Measurements from ENCODE around the gene SOD3.

Gene SOD3

DNA sequence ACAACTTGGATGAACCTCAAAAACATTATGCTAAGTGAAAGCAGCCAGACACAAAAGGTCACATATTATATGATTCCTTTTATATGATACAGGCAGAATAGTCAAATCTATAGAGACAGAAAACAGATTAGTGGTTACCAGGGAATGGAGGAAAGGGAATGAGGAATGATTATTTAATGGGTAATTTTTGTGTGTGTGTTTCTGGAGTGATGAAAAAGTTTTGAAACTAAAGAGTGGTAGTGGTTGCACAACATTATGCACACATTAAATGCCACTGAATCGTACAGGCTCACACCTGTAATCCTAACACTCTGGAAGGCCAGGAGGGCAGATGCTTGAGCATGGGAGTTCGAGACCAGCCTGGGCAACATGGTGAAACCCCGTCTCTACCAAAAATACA lies 19.6 kb upstream of the SOD3 start:
- DNase-seq, result no peak

DNA sequence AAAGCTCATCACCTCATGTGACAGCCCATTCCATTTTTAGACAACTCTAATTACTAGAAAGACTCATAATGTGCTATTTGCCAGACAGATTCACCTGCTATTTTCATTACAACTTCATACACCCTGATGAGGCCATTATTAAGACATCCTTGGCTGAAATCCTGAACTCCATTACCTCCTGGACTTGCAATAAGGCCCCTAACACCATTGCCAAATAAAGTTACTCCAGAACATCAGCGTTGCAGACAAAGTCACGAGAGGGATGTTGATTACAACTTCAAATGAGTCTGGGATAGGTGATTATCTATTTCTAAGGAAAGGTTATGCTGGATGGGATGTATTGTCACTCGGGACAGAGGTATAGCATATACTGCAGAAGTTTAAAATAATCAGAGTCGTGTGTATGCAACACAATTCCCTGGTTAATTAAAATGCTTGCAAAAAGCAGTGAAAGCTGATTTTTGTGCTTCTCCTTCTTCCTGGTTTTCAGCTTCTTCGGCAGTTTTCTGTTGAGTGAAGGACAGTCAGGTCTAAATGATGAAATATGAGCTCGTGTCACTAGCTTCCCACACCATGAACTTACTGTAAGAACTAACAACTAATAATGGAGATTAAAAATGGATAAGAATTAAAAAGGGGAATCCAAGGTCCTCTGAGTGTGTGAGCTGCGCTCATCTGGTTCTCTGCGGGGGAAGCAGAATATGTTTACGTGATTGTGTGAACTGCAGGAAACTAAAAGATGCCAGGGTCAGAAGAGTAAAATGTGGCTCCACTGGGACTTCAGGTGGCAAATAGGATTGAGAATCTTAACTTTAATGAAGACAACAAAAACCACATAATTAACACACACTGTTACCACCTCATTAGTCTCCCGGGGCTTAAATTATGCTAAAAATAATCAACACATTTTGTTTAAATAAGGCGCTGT lies 17.6 kb upstream of the SOD3 start:
- no peak for DNase-seq

- no peak for DNase-seq
Measured at GRCh38 chr4:24778464-24779225, 16.7 kb upstream of the SOD3 start.

GRCh38 chr4:24780936-24781495 lies 14.4 kb upstream of the SOD3 start:
- no peak for DNase-seq

- DNase-seq, result no peak
Measured at GRCh38 chr4:24781999-24782745, 13.2 kb upstream of the SOD3 start.

- DNase-seq, result no peak
Measured at GRCh38 chr4:24783506-24783905, 11.9 kb upstream of the SOD3 start.

- no peak for DNase-seq
Measured at GRCh38 chr4:24791043-24791442, 4.3 kb upstream of the SOD3 start.

DNA sequence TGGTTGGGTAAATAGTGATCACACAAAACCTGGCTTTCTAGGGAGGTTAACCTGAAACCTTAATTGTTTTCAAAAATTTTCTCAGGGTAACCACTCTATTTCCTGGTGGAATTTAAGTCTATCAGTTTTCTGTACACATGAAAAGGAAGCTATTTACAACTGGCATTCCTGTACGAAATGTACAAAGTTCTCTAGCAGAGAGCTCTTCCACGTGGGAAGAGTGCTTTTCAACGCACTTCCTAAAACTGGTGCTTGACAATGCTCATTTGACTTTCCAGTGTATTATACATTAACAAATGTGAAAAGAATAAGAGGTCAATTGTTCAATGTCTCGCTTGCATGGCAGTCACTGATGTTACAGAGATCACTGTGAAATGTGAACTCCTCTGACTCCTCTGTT lies 2.8 kb upstream of the SOD3 start:
- no peak for DNase-seq

DNA sequence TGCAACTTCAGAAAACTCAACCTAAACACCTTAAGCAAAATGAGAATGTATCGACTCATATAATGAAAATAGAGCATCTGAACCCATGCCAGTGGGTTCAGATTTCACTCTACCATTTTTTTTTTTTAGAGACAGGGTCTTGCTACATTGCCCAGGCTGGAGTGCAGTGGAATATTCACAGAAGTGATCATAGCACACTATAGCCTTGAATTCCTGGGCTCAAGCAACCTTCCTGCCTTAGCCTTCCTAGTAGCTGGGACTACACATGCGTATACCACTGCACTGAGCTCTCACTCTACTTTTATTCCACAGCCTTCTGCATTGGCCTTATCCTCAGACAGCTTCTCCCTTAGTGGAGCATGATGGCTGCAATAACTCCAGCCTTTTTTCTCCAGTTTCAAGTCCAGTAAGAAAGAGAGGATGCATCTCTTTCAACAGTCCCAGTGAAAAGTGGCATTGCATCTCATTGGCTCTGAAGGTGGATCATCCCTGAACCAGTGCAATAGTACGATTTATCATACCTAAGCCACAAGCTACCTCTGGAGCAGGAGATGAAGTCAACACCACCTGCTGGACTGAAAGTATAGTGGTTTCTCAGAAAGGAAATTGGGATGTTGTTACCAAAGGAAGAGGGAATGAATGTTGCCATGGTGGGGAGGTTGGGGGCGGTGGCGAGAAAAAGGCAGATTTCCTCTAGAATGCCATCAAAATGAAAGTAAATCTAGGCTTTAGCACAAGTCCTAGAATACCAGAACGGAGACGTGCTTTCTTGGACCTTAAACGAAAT lies 2.0 kb upstream of the SOD3 start:
- DNase-seq, result no peak

- DNase-seq, result no peak
Measured at GRCh38 chr4:24794051-24794450, 1.3 kb upstream of the SOD3 start.

- no peak for DNase-seq
Measured at GRCh38 chr4:24794480-24794879, 893 bp upstream of the SOD3 start.

DNA sequence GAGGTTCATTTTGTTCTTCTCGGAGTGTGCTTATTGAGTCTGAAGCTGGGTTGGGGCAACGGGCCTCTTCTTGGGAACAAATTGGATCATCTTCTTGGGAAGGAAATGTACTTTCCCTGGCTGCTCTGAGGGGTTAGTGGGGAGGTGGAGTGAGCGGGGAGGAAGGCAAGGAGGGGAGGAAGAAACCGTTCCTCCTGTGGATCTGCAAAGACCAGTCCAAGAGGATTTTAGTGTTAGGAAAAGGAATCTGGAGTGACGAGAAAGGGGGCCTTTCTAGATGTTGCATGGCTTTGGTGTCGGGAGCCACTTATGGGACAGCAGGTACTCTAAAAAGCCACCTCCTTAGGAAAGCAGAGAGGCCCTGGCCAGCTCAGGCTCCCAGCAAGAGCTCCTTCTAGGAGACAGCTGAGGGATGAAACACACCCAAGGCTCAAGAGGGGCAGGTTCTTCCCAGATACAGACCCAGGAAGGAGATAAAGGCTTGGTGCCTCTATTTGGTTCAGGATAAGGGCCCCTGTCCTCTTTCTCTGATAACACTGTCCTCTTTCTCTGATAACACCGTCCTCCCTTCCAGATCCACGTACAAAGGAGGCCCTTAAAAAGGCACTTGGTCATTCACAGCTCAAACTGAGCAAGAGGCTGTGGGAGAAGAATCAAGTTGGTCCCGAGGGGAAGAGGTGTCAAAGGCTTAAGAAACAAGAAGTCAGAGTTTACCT lies 451 bp downstream of the SOD3 start:
- no peak for DNase-seq

DNA sequence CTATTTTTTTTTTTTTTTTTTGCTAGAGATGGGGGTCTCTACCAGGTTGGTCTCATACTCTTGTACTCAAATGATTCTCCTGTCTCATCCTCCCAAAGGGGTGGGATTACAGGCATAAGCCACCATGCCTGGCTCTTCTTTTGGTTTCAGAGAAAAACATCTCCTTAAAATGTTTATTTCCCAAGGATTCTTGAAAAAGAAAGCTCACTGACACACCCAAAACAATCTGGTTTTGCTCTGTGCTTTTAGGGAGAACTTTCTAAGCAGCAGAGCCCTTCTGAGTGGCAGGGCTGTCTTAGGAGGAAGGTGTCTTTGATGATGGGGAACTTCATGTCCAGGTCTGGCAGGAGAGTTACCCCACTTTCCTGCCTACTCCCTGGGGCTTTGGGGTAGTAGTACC lies 1.2 kb downstream of the SOD3 start:
- DNase-seq, result no peak

DNA sequence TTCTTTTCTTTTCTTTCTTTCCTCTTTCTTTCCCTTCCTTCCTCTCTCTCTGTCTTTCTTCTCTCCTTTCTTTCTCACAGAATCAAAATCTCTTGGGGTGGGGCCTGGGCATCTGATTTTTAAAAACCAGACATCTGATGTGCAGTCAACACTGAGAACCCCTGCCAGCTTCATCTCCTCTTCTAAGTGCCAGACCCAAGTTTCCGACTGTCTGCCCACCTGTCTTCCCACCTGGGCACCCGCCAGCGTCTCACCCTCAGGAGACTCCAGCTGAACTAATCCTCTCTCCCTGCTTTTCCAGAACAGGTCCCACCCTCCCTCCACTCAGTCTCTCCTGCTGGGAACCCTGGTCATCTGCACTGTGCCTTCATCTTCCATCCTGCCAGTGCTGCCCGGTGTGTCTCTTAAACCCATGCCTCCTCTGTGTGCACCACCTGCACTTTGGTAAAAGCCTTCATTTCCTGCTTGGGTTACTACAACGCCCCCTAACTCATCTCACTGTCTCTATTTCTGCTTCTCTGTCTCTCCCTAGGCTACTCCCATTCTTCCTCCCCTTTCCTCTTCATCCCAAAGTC lies 2.8 kb downstream of the SOD3 start:
- DNase-seq, result no peak

DNA sequence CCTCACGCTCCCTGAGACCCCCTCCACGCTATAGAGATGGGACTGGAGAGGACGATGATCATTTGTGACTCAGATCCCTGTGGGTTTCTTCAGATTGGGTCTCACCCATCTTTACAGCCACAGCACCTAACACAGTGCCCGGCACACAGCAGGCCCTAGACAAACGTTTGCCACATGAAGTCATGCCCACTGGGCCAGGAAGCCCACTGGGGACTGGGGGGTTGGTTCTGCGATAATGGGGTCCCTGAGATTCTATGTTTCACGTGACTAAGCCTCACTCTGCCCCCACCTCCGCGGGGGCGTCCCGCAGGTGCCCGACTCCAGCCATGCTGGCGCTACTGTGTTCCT lies 3.8 kb downstream of the SOD3 start:
- DNase-seq, result no peak

DNA sequence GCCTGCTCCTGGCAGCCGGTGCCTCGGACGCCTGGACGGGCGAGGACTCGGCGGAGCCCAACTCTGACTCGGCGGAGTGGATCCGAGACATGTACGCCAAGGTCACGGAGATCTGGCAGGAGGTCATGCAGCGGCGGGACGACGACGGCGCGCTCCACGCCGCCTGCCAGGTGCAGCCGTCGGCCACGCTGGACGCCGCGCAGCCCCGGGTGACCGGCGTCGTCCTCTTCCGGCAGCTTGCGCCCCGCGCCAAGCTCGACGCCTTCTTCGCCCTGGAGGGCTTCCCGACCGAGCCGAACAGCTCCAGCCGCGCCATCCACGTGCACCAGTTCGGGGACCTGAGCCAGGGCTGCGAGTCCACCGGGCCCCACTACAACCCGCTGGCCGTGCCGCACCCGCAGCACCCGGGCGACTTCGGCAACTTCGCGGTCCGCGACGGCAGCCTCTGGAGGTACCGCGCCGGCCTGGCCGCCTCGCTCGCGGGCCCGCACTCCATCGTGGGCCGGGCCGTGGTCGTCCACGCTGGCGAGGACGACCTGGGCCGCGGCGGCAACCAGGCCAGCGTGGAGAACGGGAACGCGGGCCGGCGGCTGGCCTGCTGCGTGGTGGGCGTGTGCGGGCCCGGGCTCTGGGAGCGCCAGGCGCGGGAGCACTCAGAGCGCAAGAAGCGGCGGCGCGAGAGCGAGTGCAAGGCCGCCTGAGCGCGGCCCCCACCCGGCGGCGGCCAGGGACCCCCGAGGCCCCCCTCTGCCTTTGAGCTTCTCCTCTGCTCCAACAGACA lies 4.4 kb downstream of the SOD3 start:
- DNase-seq, result no peak

DNA sequence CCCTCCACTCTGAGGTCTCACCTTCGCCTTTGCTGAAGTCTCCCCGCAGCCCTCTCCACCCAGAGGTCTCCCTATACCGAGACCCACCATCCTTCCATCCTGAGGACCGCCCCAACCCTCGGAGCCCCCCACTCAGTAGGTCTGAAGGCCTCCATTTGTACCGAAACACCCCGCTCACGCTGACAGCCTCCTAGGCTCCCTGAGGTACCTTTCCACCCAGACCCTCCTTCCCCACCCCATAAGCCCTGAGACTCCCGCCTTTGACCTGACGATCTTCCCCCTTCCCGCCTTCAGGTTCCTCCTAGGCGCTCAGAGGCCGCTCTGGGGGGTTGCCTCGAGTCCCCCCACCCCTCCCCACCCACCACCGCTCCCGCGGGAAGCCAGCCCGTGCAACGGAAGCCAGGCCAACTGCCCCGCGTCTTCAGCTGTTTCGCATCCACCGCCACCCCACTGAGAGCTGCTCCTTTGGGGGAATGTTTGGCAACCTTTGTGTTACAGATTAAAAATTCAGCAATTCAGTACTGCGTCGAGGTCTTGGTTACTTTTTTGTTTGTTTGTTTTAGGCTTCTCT lies 5.0 kb downstream of the SOD3 start:
- DNase-seq, result no peak

DNA sequence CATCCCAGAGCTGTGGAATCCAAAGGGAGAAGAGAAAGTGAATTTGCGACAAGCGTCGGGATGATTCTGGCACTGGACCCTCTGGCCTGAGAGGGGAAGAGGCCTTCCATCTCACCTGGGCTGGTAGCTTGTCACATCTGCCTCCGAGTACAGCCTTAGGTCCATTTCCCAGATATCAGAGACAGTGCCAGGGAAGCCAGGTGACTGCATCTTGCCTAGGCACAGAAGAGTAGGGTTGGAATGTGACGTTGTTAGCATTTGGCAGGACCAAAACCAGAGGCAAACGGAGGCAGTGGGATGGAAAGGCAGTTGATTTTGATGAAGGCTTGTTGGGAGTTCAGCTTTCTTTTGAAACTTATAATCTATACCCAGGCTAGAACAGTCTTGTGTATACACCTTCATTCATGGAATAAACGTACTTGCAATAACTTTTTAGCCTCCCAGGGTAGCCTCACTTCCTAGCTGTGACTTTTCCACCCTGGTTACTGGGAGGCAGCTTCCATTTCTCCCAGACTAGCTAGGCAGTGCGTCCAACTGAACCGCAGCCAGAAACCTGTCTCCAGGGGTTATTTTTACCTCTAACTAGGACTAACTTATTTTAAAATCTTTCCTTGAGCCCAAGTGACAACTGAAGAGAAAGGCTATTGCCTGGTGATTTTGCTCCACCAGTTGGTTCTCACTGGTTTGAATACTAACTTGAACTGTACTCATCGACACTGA lies 5.9 kb downstream of the SOD3 start:
- no peak for DNase-seq

DNA sequence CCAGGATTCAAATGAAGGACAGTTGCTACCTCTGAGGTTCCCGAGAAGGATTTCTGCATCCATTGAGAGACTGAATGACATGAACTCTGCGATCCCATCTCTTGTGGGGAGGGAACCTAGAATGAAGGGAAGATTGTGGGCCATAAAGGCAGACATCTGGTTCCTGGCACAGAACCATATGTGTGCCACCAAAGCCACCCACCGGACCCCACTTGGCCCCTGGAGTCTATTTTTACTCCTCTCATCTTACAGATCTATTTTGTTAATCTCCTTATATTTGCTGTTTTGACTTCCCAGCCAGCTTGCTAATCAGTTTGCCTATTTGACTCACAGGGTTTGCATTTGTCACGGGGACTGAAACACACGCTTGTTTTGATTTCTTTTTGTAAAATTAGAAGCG lies 7.3 kb downstream of the SOD3 start:
- no peak for DNase-seq

DNA sequence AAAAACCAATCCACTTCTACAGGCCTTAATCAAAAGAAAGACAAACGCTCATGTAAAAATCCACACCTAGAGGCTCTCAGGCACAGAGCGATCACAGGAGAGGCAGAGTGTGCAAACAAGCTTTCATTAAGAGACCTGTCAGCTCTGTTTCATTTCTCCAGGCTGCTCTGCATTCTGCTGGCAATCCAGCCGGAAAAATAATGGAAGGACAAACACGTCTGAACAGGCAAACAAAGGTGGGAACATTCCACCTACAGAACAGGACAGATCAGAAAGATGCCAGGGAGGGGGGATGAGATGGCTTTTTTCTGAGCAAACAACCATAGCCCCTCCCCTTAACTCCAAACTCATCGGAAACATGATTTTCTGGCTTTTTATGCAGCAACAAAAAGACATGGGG lies 9.7 kb downstream of the SOD3 start:
- no peak for DNase-seq
